ENCODE data around the gene UBTD2.
"Not testable (repeated sequence)": the region's sequence is repeated elsewhere in the genome, so short reads cannot be mapped to it uniquely, and the experiment has no call there.

DNA sequence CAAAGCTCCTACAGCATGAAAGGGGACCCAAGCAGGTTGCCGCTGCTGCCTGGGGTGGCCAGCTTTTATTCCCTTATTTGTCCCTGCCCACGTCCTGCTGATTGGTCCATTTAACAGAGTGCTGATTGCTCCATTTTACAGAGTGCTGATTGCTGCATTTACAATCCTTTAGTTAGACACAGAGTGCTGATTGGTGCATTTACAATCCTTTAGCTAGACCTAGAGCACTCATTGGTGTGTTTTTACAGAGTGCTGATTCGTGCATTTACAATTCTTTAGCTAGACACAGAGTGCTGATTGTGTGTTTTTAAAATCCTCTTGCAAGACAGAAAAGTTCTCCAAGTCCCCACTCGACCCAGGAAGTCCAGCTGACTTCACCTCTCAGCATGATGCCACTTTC is 85.8 kb downstream of the UBTD2 start:
- TF ChIP-seq, protein P1, sequence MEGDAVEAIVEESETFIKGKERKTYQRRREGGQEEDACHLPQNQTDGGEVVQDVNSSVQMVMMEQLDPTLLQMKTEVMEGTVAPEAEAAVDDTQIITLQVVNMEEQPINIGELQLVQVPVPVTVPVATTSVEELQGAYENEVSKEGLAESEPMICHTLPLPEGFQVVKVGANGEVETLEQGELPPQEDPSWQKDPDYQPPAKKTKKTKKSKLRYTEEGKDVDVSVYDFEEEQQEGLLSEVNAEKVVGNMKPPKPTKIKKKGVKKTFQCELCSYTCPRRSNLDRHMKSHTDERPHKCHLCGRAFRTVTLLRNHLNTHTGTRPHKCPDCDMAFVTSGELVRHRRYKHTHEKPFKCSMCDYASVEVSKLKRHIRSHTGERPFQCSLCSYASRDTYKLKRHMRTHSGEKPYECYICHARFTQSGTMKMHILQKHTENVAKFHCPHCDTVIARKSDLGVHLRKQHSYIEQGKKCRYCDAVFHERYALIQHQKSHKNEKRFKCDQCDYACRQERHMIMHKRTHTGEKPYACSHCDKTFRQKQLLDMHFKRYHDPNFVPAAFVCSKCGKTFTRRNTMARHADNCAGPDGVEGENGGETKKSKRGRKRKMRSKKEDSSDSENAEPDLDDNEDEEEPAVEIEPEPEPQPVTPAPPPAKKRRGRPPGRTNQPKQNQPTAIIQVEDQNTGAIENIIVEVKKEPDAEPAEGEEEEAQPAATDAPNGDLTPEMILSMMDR (IDR thresholded peaks at IDR 0.05): not testable (repeated sequence)
- TF ChIP-seq POLR2A (IDR thresholded peaks at IDR 0.05): not testable (repeated sequence)
